Peyer's patch (tissue), 4 donors: ENCODE results near the gene GCLC.

ENCODE experiments used
- CTCF ChIP-seq, 6 experiments: fragments of 450-650 bp in 4 of 6; fragments of 200-600 bp in 2 of 6; sonication (generic) in 1 of 6; IDR thresholded peaks; one replicate each; pipeline ENCODE4 v1.5.1; 2017 to 2019; ENCODE audit warnings: antibody characterized with exemption in 6 of 6, mild to moderate bottlenecking in 3 of 6, moderate library complexity in 1 of 6
- POLR2A ChIP-seq, 2 donors: fragments of 450-650 bp; IDR thresholded peaks; one replicate each; pipeline ENCODE4 v1.5.1; 2017; ENCODE audit warnings: antibody characterized with exemption in 2 of 2, mild to moderate bottlenecking in 2 of 2, moderate library complexity in 2 of 2

DNA sequence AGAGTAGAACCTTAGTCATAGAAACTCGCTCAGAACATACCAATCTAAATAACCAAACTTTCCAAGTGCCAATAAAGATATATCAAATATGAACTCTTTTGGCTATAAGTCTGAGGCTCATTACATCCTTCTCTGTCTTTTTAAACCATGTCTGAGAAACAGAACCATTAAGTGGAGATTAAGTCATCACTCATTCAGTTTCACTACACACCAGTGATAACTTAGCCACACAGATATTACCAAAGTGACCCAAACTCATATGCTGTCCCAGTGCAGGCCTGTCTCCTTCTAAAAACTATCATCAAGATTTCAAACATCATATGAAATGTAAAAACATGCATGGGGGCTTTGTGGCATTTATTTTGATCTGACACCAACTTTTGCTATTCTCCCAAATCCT lies 12.0 kb downstream of the GCLC start:
- no peak for TF ChIP-seq CTCF (IDR thresholded peaks at IDR 0.05)
- no peak for TF ChIP-seq POLR2A (IDR thresholded peaks at IDR 0.05)
